K562 (cell line): ENCODE data around the gene GALE. TPM values are rescaled to one million over a fixed set of nuclear protein-coding genes. Genes with fewer than 3 reads are reported as not detected.

ENCODE experiments used
- CSDE1 ChIP-seq, 2 experiments: fragments of 450-650 bp; IDR thresholded peaks; 2 replicates each; pipeline ENCODE4 v1.6.1; 2016; ENCODE audit warnings: mild to moderate bottlenecking in 1 of 2
- DACH1 ChIP-seq: fragments of 450-650 bp; IDR thresholded peaks from 2 replicates; pipeline ENCODE4 v1.6.1; 2018; ENCODE audit not compliant: partially characterized antibody
- DDX20 ChIP-seq: fragments of 450-650 bp; IDR thresholded peaks from 2 replicates; pipeline ENCODE4 v1.6.1; 2016; ENCODE audit warnings: missing genetic modification characterization, low read depth, mild to moderate bottlenecking, missing compliant biosample characterization, moderate library complexity
- EP300 ChIP-seq: IDR thresholded peaks from 2 replicates; pipeline ENCODE4 v1.6.1; 2012; ENCODE audit warnings: low read length, improper control_type of control experiment
- GABPA ChIP-seq: fragments of 200-800 bp; sonication (Bioruptor generic); conservative IDR thresholded peaks from 2 replicates; pipeline ENCODE4 v1.6.1; 2016; ENCODE audit warnings: low read depth, missing genetic modification characterization, missing compliant biosample characterization
- GABPB1 ChIP-seq: sonication (generic); formaldehyde crosslinking; IDR thresholded peaks from 2 replicates; pipeline ENCODE4 v1.8.0; 2022; ENCODE audit warnings: mild to moderate bottlenecking, missing genetic modification reagents
- HDAC8 ChIP-seq: fragments of 450-650 bp; IDR thresholded peaks from 2 replicates; pipeline ENCODE4 v1.6.1; 2016; ENCODE audit warnings: mild to moderate bottlenecking, missing genetic modification characterization, moderate library complexity, missing compliant biosample characterization
- HDGF ChIP-seq: fragments of 450-650 bp; IDR thresholded peaks from 2 replicates; pipeline ENCODE4 v1.6.1; 2016
- HMG20A ChIP-seq: fragments of 450-650 bp; formaldehyde crosslinking; conservative IDR thresholded peaks from 2 replicates; pipeline ENCODE4 v1.4.0; 2020; ENCODE audit warnings: mild to moderate bottlenecking, mixed read lengths
- L3MBTL2 ChIP-seq: fragments of 450-650 bp; IDR thresholded peaks from 2 replicates; pipeline ENCODE4 v1.6.1; 2016; ENCODE audit warnings: mild to moderate bottlenecking, moderate library complexity
- NEUROD1 ChIP-seq: fragments of 150-350 bp; IDR thresholded peaks from 2 replicates; pipeline ENCODE4 v1.6.1; 2014; ENCODE audit warnings: borderline replicate concordance, low read length, low read depth; ENCODE audit not compliant: partially characterized antibody
- NUFIP1 ChIP-seq: fragments of 450-650 bp; IDR thresholded peaks from 2 replicates; pipeline ENCODE4 v1.6.1; 2018; ENCODE audit not compliant: partially characterized antibody
- PCBP1 ChIP-seq: fragments of 200-400 bp; formaldehyde crosslinking; IDR thresholded peaks from 2 replicates; pipeline ENCODE4 v1.6.1; 2018; ENCODE audit warnings: mild to moderate bottlenecking, low read depth, low read length; ENCODE audit not compliant: poor library complexity, severe bottlenecking
- PHF21A ChIP-seq: fragments of 450-650 bp; IDR thresholded peaks from 2 replicates; pipeline ENCODE4 v1.6.1; 2017; ENCODE audit warnings: low read depth, borderline replicate concordance
- POLR2B ChIP-seq: fragments of 450-650 bp; IDR thresholded peaks from 2 replicates; pipeline ENCODE4 v1.6.1; 2018; ENCODE audit warnings: low read depth; ENCODE audit not compliant: partially characterized antibody
- PTBP1 ChIP-seq: fragments of 200-400 bp; formaldehyde crosslinking; IDR thresholded peaks from 2 replicates; pipeline ENCODE4 v1.6.1; 2017; ENCODE audit warnings: low read depth, low read length
- PYGO2 ChIP-seq: fragments of 450-650 bp; IDR thresholded peaks from 2 replicates; pipeline ENCODE4 v1.6.1; 2016; ENCODE audit warnings: mild to moderate bottlenecking, missing genetic modification characterization, moderate library complexity, missing compliant biosample characterization
- RBBP5 ChIP-seq: fragments of 200-600 bp; sonication (generic); IDR thresholded peaks from 2 replicates; pipeline ENCODE4 v1.6.1; 2012; ENCODE audit warnings: borderline replicate concordance, mild to moderate bottlenecking, low read length, control low read depth, inconsistent platforms; ENCODE audit not compliant: insufficient read depth, poor library complexity, severe bottlenecking
- SIN3A ChIP-seq, 2 experiments: fragments of 150-350 bp in 1 of 2; IDR thresholded peaks; 2 replicates each; pipeline ENCODE4 v1.6.1; 2011 to 2016; ENCODE audit warnings: borderline replicate concordance in 2 of 2, low read depth in 2 of 2, low read length in 2 of 2, mild to moderate bottlenecking in 2 of 2, moderate library complexity in 2 of 2; ENCODE audit not compliant: control insufficient read depth in 1 of 2
- TAF9B ChIP-seq: fragments of 450-650 bp; IDR thresholded peaks from 2 replicates; pipeline ENCODE4 v1.6.1; 2018; ENCODE audit warnings: mild to moderate bottlenecking; ENCODE audit not compliant: partially characterized antibody
- ZBTB9 ChIP-seq: fragments of 450-650 bp; formaldehyde crosslinking; IDR thresholded peaks from 2 replicates; pipeline ENCODE4 v1.4.0; 2020; ENCODE audit warnings: mild to moderate bottlenecking, moderate library complexity
- ZC3H4 ChIP-seq: sonication (generic); formaldehyde crosslinking; IDR thresholded peaks from 2 replicates; pipeline ENCODE4 v1.9.0; 2021; ENCODE audit warnings: missing genetic modification reagents, borderline replicate concordance
- ZNF316 ChIP-seq: fragments of 450-650 bp; IDR thresholded peaks from 2 replicates; pipeline ENCODE4 v1.6.1; 2016
- ZNF444 ChIP-seq: fragments of 250-450 bp; sonication (Bioruptor Pico); IDR thresholded peaks from 2 replicates; pipeline ENCODE4 v1.4.0; 2020; ENCODE audit warnings: mild to moderate bottlenecking, moderate library complexity
- polyA plus RNA-seq, 8 experiments: library from polyadenylated mRNA; depleted of rRNA in 4 of 8; stranded (reverse) in 5 of 8; unstranded in 3 of 8; fragments of >200 nt; fragmentation: Nextera tagmentation in 2 of 8; fragmentation: Illumina TruSeq in 1 of 8; extraction: Ambion mirVana in 2 of 8; extraction: Trizol in 1 of 8; gene quantifications; 2 replicates each; pipeline versions ENCODE4 v1.2.1 to v1.2.3, GENCODE V29; 2011 to 2014; ENCODE audit warnings: inconsistent platforms in 1 of 8, missing spikeins in 1 of 8
- total RNA-seq, 7 experiments: library from RNA; depleted of rRNA in 6 of 7; stranded (reverse); fragments of >200 nt in 6 of 7; fragmentation: Illumina TruSeq in 2 of 7; extraction: Trizol in 2 of 7; gene quantifications; 2 replicates each; pipeline versions ENCODE4 v1.2.1 to v1.2.3, GENCODE V29; 2011 to 2021; ENCODE audit warnings: low replicate concordance in 1 of 7
- TF ChIP-seq, protein P1 (sequence below): fragments of 450-650 bp; formaldehyde crosslinking; IDR thresholded peaks from 2 replicates; pipeline ENCODE4 v1.4.0; 2020; ENCODE audit warnings: mild to moderate bottlenecking, mixed read lengths
- TF ChIP-seq, protein P2 (sequence below), 2 experiments: fragments of 250-450 bp in 1 of 2; fragments of 450-650 bp in 1 of 2; sonication (Bioruptor Pico) in 1 of 2; IDR thresholded peaks; 2 replicates each; pipeline versions ENCODE4 v1.6.1 to v1.8.0; 2016 to 2021; ENCODE audit warnings: mild to moderate bottlenecking in 2 of 2, moderate library complexity in 2 of 2, missing compliant biosample characterization in 1 of 2, missing genetic modification characterization in 1 of 2

The GALE gene
- total and polyA plus RNA-seq, 9 of the 15 experiments (the other 6 are each of a cell fraction or from before 2014, with no cell fraction given) = 8.4 to 139 (median 88.3) TPM

DNA sequence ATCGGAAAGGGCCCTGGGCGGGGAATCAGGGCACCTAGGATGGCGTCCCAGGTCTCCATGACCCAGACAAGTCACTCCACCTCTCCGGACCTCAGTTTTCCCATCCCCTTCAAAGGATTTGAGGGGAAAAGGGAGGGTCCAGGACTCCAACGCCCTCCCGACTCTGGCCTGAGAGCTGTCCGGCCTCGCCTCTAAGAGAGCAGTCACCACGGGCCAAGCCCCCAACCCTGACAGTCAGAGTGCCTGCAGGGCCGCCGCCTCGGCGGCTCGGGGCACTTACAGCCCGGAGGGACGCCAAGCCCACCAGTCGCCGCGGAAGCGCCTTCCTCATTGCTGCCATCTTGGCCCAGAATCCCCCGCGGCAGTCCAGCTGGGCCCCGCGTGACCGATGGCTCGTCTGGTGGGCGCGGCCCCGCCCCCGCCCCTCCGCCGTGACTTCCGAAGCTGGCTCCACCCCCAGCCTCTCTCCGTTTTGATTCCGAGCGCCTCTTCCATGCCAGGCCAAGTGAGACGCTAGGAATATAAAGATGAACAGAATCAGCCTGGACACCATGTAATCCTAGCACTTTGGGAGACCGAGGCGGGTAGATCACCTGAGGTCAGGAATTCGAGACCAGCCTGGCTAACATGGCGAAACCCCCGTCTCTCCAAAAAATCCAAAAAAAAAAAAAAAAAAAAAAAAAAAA is 24.7 kb upstream of the GALE start, which contains the start of gene HMGCL (continued):
- TF ChIP-seq L3MBTL2 (peak; percentile 75), NUFIP1 (no peak), POLR2B (peak; percentile 95), ZC3H4 (0 out of 2 replicates have a peak, but pooled peaks have one; percentile 2), PCBP1 (no peak), HMG20A (no peak), PHF21A (0 out of 2 replicates have a peak, but pooled peaks have one; percentile 16), ZBTB9 (CRISPR knock-in tag) (peak; percentile 83; the same call in 1 of the 2 replicates), EP300 (0 out of 2 replicates have a peak, but pooled peaks have one; percentile 26), PYGO2 (tag) (no peak), HDGF (no peak), ZNF444 (no peak), NEUROD1 (peak; percentile 32), CSDE1 (IDR thresholded peaks at IDR 0.05) (no peak), PTBP1 (no peak), DDX20 (tag) (no peak), SIN3A (IDR thresholded peaks at IDR 0.05; ENCODE audit: borderline replicate concordance in 2 of 2, control insufficient read depth in 1 of 2, low read depth in 2 of 2, low read length in 2 of 2) (peak; percentile 94 to 97), GABPB1 (CRISPR knock-in tag) (peak; percentile 79), HDAC8 (tag) (no peak; the same call in 1 of the 2 replicates), TAF9B (peak; percentile 99), DACH1 (peak; percentile 98), GABPA (tag) (peak; percentile 35; the same call in 1 of the 2 replicates), ZNF316 (0 out of 2 replicates have a peak, but pooled peaks have one; percentile 15), RBBP5 (peak; percentile 91)
- TF ChIP-seq, protein P1, sequence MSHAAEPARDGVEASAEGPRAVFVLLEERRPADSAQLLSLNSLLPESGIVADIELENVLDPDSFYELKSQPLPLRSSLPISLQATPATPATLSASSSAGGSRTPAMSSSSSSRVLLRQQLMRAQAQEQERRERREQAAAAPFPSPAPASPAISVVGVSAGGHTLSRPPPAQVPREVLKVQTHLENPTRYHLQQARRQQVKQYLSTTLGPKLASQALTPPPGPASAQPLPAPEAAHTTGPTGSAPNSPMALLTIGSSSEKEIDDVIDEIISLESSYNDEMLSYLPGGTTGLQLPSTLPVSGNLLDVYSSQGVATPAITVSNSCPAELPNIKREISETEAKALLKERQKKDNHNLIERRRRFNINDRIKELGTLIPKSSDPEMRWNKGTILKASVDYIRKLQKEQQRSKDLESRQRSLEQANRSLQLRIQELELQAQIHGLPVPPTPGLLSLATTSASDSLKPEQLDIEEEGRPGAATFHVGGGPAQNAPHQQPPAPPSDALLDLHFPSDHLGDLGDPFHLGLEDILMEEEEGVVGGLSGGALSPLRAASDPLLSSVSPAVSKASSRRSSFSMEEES (CRISPR knock-in tag) = peak; percentile 61
- TF ChIP-seq, protein P2, sequence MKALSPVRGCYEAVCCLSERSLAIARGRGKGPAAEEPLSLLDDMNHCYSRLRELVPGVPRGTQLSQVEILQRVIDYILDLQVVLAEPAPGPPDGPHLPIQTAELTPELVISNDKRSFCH (CRISPR knock-in tag; IDR thresholded peaks at IDR 0.05) = no peak
- TF ChIP-seq, protein P2 (tag; IDR thresholded peaks at IDR 0.05) = no peak
